Peyer's patch (tissue), 4 donors: ENCODE measurements around the gene CYB5B.

ENCODE experiments used
- CTCF ChIP-seq, 6 experiments: fragments of 450-650 bp in 4 of 6; fragments of 200-600 bp in 2 of 6; sonication (generic) in 1 of 6; IDR thresholded peaks; one replicate each; pipeline ENCODE4 v1.5.1; 2017 to 2019; ENCODE audit warnings: antibody characterized with exemption in 6 of 6, mild to moderate bottlenecking in 3 of 6, moderate library complexity in 1 of 6
- POLR2A ChIP-seq, 2 donors: fragments of 450-650 bp; IDR thresholded peaks; one replicate each; pipeline ENCODE4 v1.5.1; 2017; ENCODE audit warnings: antibody characterized with exemption in 2 of 2, mild to moderate bottlenecking in 2 of 2, moderate library complexity in 2 of 2

DNA sequence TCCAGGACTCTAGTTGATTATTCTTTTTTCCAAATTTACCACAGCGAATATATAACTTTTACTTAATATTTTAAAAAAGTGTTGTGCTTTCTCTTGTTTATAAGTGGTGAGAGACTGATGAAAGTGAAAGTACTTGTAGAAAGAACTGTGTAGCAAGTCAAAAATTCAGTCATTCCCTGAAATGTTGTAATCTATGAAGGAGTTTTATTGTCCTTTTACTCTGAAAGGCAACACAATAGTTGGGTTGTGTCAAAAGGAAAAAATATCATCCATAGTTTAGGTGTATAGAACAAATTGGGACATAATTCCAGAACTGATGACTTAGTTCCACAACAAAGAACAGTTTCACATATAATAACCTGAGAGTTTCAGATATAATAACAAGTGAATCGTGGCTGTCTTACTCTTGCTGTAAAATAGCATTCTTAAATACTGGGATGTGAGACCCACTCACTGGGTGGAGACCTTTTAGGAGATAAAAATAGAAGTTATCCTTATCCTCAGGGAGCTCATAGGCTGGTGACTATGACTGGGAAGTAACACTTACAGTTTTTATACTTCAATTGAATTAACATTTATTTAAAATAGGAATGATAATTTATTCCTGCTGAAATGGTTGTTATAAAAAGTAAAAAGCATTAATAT is 20.6 kb downstream of the CYB5B start:
- TF ChIP-seq CTCF (IDR thresholded peaks at IDR 0.05) (no peak), POLR2A (IDR thresholded peaks at IDR 0.05) (no peak)
